HG02763 (cell line): ENCODE measurements around the gene FOXM1.
"Not testable (repeated sequence)": the region's sequence is repeated elsewhere in the genome, so short reads cannot be mapped to it uniquely, and the experiment has no call there.

Experiments
- ATAC-seq: cut with Tn5 transposase; IDR thresholded peaks from one replicate; pipeline ENCODE4 v1.9.1; 2021; ENCODE audit warnings: mild to moderate bottlenecking, moderate library complexity; ENCODE audit not compliant: unreplicated experiment

FOXM1 gene

DNA sequence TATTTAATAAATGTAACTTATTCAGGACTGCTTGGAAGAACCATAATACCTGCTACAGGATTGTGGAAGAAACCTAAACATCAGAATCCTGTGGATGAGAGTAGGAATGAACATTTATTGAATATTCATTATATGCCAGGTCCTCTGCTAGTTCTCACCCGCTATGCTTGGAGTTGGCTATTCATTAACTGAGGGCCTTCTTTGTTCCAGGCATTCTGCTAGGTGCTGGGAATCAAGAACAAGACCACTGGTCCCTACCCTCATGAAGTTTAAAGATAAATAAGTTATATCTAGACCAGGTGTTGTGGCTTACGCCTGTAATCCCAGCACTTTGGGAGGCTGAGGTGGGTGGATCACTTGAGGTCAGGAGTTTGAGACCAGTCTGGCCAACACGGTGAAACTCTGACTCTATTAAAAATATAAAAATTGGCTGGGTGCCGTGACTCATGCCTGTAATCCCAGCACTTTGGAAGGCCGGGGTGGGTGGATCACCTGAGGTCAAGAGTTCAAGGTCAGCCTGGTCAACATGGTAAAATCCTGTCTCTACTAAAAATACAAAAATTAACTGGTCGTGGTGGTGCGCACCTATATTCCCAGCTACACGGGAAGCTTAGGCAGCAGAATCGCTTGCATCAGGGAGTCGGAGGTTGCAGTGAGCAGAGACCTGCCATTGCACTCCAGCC lies 9.9 kb upstream of the FOXM1 start:
- no peak for ATAC-seq

DNA sequence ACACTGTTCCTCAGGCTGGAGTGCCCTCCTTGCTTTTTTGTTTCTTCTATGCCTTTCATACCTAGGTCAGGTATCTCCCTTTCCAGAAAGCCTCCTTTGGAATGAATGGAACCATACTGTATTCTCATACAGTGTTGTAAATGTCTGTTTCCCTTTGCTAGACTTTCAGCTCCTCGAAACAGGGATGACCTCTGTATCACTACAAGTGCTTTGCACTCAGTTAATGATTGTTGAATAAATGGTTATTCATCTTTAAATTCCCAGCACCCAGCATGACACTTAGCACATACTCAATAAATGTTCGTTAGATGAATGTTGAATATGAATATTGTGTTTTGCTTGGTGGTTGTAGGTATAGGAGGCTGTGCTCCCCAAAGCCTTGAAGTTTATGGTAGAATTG lies 7.8 kb upstream of the FOXM1 start:
- ATAC-seq = no peak

GRCh38 chr12:2879853-2880252 lies 2.9 kb upstream of the FOXM1 start:
- ATAC-seq = no peak

GRCh38 chr12:2877953-2878732 lies 1.2 kb upstream of the FOXM1 start:
- no peak for ATAC-seq

DNA sequence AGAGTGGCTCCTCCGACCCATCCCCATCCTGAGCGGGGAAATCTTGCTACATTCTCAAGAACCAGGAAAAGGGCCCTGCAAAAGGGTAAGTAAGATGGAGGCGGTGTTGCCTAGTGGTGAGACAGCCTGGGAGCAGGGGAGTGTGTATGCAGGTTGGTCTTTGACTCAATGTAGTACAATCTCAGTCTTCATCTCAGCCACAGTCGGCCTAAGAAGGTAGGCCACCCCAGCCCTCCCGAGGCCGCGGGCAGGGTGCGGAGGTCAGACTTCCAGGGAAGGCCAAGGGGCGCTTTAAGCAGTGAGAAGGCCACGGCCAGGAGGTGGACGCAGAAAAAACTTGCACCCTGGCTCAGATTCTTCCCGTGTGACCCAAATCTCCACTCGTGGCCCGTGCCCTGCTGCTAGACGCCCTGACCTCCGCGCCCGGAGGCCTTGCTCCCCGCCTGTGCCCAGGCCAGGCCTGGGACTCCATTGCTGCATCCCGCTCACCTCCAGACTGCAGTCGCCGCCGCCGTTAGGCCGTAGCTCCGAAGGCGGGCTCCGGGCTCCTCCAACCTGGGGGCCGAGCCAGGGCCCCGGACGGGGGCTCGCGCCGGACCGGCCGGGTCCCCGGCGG lies 435 bp downstream of the FOXM1 start:
- ATAC-seq = peak; percentile 9

- ATAC-seq = not testable (repeated sequence)
These were observed 7.9 kb downstream of the FOXM1 start for GRCh38 chr12:2868986-2869632.

GRCh38 chr12:2864198-2864597 lies 12.8 kb downstream of the FOXM1 start:
- ATAC-seq = no peak

DNA sequence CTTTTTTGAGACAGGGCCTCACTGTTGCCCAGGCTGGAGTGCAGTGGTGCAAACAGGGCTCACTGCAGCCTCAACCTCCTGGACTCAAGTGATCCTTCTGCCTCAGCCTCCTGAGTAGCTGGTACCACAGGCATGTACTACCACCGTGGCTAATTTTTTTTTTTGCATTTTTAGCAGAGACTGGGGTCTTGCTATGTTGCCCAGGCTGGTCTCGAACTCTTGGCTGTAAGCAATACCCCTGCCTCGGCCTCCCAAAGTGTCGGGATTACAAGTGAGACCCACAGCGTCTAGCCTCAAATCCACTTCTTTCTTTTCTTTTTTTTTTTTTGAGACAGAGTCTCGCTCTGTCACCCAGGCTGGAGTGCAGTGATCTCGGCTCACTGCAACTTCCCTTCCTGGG lies 13.6 kb downstream of the FOXM1 start:
- ATAC-seq = not testable (repeated sequence)

GRCh38 chr12:2862876-2863275 lies 14.1 kb downstream of the FOXM1 start:
- no peak for ATAC-seq

GRCh38 chr12:2860170-2860569 lies 16.8 kb downstream of the FOXM1 start:
- ATAC-seq = no peak

DNA sequence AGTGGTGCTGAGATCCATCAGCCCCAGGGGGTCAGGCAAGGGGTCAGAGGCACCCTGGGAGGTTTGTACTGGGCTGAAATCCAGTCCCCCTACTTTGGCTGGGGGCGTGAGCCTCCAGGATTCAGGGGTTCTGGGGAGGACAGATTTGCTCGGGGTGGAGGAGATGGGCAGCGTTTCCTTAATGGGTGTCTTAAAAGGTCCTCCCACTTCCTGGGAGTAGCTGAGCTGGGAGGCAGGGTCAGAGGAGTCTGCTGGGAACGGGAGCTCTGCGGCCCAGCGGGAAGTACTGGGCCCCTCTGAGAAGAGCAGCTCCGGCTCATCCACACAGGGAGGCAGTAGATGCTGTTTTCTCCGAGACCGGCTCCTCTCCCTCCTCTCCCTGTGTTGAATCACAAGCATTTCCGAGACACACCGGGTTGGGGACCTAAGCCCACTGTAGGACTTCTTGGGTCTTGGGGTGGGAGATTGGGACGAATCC lies 18.0 kb downstream of the FOXM1 start:
- no peak for ATAC-seq

- ATAC-seq = no peak
These were observed 18.6 kb downstream of the FOXM1 start for GRCh38 chr12:2858334-2858733.

DNA sequence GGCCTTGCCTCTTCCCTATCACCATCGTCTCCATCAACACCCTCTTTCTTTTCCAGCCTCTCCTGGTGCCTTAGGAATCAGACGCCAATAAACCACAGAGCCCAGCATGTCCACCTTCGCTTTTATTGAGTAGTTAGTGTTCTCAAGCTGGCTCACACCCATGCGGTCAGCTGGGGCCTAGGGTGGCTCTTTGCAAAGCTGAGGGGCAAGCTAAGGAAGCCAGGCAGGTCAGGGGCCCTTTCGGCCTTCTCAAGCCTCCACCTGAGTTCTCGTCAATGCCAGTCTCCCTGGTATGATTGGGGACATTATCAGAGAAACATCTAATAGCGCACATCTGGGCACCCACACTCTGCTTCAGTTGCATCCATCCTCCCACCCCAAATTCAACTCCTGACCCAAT lies 19.4 kb downstream of the FOXM1 start:
- no peak for ATAC-seq

DNA sequence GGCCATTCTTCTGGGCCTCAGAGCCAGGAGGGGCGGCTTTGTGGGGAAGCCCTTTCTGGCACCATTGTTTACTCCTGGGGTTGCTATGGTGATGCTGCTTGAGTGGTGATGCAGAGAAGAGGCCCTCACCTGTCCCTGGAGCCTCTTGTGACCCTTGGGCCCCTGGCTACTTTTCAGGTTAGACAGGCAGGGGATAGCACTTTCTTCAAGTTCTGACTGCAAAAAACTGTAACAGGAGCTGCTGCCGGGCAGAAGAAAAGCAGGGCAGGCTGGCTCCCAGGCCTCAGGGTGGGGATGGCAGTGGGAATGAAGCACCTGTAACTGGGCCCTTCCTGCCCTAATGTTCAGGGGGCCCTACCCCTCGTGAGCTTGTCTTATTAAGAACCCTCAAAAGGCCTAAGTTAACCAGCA lies 19.9 kb downstream of the FOXM1 start, which contains the start of gene TEX52:
TEX52 (minus strand) TSS at position 19 of the 411 bp plus-strand sequence; CDS start at position 6, 13 bp downstream.
- no peak for ATAC-seq

- no peak for ATAC-seq
These were observed 20.9 kb downstream of the FOXM1 start for GRCh38 chr12:2856051-2856450.

GRCh38 chr12:2855546-2855945 lies 21.4 kb downstream of the FOXM1 start:
- no peak for ATAC-seq

DNA sequence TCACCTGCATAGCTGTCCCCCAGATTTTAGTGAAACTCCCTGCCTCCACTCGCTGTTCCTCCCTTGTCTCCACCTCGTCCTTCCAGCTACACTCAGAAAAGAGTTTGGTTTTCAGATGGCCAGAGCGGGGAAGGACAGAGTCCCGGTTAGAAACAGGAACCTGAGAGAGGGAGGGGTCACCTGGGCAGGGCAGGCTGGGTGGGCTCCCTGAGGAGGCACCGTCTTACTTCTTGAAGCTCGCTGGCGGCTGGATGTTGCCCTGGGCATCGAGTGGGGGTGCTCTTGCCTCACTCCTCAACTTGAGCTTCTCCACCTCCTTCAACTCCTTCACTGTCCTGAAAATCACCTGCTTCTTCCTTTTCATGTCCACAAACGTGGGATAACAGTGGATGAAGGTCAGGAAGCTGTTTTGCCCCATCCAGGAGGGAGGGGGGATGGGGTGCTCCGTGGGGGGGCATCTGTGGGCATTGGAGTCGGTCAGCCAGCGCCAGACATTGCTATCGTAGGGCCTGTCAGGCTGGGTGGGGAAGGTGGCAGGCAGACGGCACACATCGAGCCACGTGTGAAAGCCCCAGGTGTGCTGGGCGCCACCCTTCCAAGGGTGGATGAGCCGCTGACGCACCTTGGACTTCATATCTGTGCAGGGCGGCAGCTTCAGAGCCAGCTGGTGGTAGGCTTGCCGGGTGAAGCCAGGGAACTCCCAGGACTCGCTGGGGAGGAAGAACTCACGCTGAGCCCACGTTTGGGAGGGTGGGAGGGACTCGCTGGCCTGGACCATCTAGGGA lies 22.1 kb downstream of the FOXM1 start:
- no peak for ATAC-seq

- ATAC-seq = no peak
These were observed 23.3 kb downstream of the FOXM1 start for GRCh38 chr12:2853626-2854025.

DNA sequence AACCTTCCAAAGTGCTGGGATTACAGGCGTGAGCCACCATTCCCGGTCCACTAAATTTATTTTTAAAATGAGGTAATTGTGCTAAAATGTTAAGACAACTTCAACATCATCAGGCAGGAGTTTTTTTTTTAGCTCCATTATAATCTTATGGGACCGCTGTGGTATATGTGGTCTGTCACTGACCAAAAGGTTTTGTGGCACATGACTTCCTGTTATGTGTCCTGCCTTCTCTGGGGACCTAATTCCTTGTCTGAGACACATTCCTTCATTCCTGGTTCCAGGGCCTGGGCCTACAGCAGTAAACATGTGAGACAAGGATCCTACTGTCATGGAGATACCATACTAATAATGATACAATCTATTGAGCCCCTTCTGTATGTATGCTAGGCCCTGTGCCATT lies 25.0 kb downstream of the FOXM1 start:
- no peak for ATAC-seq

GRCh38 chr12:2845280-2845679 lies 31.7 kb downstream of the FOXM1 start:
- no peak for ATAC-seq
